ENCODE measurements around the gene TMED9.

Gene TMED9

DNA sequence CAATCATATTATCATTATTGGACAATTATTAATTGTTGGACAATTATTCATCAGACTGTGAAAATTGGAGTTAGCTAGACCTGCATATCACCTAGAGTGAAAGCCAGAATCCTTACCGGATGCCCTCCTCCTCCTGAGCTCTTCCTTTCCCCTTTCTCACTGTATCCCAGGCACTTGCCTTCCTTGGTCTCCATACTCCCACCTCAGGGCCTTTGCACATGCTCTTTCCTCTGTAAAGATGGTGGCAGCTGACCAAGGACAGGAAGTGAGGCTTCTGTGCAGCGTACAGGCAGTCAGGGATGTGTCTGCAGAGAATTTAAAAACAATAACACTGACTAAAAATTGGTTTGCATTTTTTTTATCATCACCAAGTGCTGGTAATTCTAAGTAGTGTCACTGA lies 22.1 kb upstream of the TMED9 start:
- TF ChIP-seq CTCF (IDR thresholded peaks at IDR 0.05; ENCODE audit: poor library complexity, severe bottlenecking), result no peak
- ATAC-seq (ENCODE audit: low read depth) (no peak), DNase-seq (ENCODE audit: low spot score) (no peak)
- Histone ChIP-seq H3K27me3 (ENCODE audit: insufficient read depth, poor library complexity, severe bottlenecking) (no peaks in the 10 kb centered on the region), H3K9me3 (ENCODE audit: severe bottlenecking) (no peaks in the 10 kb centered on the region), H3K4me3 (ENCODE audit: severe bottlenecking) (no peak overlapping the region), H3K4me1 (ENCODE audit: insufficient read depth, poor library complexity, severe bottlenecking) (peaks cover 1% of the 10 kb centered on the region), H3K27ac (ENCODE audit: poor library complexity, severe bottlenecking) (no peak overlapping the region), H3K36me3 (ENCODE audit: low read depth) (no peaks in the 10 kb centered on the region)

DNA sequence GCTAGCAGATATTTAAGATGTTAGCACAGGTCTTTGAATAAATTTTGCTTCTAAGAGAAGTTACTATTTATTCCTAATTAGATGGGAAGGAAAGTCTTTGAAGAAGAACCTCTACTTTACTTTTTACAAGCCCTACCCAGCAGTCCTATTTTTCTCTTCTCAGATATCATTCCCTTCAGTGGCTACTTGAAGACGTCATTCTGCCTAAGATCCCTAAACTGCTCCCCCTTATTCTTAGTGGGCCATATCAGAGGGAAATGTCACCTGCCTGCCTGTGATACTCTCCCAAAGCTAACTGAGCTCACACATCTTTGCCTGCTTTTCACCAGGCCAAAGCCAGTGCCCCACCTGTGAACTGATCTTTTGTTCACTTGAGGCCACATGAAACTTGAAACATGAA lies 16.5 kb upstream of the TMED9 start:
- H3K4me3 ChIP-seq (ENCODE audit: severe bottlenecking), result no peak overlapping the region
- H3K9me3 ChIP-seq (ENCODE audit: severe bottlenecking), result no peaks in the 10 kb centered on the region
- peak overlapping the region; percentile 25 for H3K27ac ChIP-seq (ENCODE audit: poor library complexity, severe bottlenecking)
- no peaks in the 10 kb centered on the region for H3K36me3 ChIP-seq (ENCODE audit: low read depth)
- H3K27me3 ChIP-seq (ENCODE audit: insufficient read depth, poor library complexity, severe bottlenecking), result no peaks in the 10 kb centered on the region
- peaks cover 9% of the 10 kb centered on the region for H3K4me1 ChIP-seq (ENCODE audit: insufficient read depth, poor library complexity, severe bottlenecking)
- DNase-seq (ENCODE audit: low spot score) (no peak), ATAC-seq (ENCODE audit: low read depth) (no peak)
- TF ChIP-seq CTCF (IDR thresholded peaks at IDR 0.05; ENCODE audit: poor library complexity, severe bottlenecking), result no peak

DNA sequence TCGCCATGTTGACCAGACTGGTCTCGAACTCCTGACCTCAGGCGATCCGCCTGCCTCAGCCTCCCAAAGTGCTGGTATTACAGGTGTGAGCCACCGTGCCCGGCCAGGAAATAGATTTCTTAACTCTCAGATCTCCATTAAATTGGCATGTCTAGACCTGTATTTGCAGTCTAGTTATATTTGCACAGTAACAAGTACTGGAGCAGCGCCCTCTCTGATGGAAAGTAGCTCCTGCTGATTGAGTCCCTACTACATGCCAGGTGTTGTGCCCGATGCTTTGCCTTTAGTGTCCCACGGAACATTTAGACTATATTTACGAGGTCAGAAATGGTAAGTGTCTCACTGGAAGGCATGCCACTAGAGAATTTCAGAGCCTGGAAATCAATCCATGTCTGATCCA lies 15.8 kb upstream of the TMED9 start:
- no peaks in the 10 kb centered on the region for H3K36me3 ChIP-seq (ENCODE audit: low read depth)
- no peaks in the 10 kb centered on the region for H3K27me3 ChIP-seq (ENCODE audit: insufficient read depth, poor library complexity, severe bottlenecking)
- no peak overlapping the region for H3K27ac ChIP-seq (ENCODE audit: poor library complexity, severe bottlenecking)
- DNase-seq (ENCODE audit: low spot score) (no peak), ATAC-seq (ENCODE audit: low read depth) (no peak; the same call in 2 of the 3 replicates)
- H3K4me1 ChIP-seq (ENCODE audit: insufficient read depth, poor library complexity, severe bottlenecking), result peaks cover 9% of the 10 kb centered on the region
- no peak overlapping the region for H3K4me3 ChIP-seq (ENCODE audit: severe bottlenecking)
- no peaks in the 10 kb centered on the region for H3K9me3 ChIP-seq (ENCODE audit: severe bottlenecking)
- no peak for TF ChIP-seq CTCF (IDR thresholded peaks at IDR 0.05; ENCODE audit: poor library complexity, severe bottlenecking)

GRCh38 chr5:177578316-177578715 lies 13.7 kb upstream of the TMED9 start:
- peaks cover 9% of the 10 kb centered on the region for H3K4me1 ChIP-seq (ENCODE audit: insufficient read depth, poor library complexity, severe bottlenecking)
- no peaks in the 10 kb centered on the region for H3K9me3 ChIP-seq (ENCODE audit: severe bottlenecking)
- no peak overlapping the region for H3K4me3 ChIP-seq (ENCODE audit: severe bottlenecking)
- H3K27me3 ChIP-seq (ENCODE audit: insufficient read depth, poor library complexity, severe bottlenecking), result peaks cover 3% of the 10 kb centered on the region
- H3K27ac ChIP-seq (ENCODE audit: poor library complexity, severe bottlenecking), result no peak overlapping the region
- TF ChIP-seq CTCF (IDR thresholded peaks at IDR 0.05; ENCODE audit: poor library complexity, severe bottlenecking), result no peak
- ATAC-seq (ENCODE audit: low read depth) (no peak), DNase-seq (ENCODE audit: low spot score) (no peak)
- no peaks in the 10 kb centered on the region for H3K36me3 ChIP-seq (ENCODE audit: low read depth)

DNA sequence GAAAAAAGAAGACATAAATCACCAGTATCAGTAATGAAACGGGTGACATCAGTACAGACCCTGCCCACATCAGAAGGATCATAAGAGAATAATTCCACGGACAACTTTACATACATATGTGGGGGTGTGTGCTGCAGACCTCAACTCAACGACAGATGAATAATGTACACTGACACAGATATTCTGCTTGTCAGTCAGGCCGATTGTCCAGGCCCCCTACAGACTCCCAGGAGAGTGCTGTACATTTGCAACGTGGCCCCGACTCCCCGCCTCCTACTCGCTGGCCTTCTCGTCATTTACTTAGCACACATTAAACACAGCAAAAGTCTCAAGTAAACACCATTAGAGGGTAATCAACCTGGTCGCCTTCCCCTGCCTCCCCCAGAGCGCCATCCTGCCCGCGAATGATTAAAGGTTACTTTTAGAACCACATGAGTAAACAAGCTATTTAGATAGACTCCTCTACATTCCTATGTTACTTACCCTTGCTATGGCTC lies 3.5 kb upstream of the TMED9 start:
- Histone ChIP-seq H3K36me3 (ENCODE audit: low read depth) (peaks cover 10% of the 10 kb centered on the region), H3K9me3 (ENCODE audit: severe bottlenecking) (no peaks in the 10 kb centered on the region), H3K27me3 (ENCODE audit: insufficient read depth, poor library complexity, severe bottlenecking) (no peaks in the 10 kb centered on the region), H3K4me3 (ENCODE audit: severe bottlenecking) (no peak overlapping the region), H3K27ac (ENCODE audit: poor library complexity, severe bottlenecking) (no peak overlapping the region), H3K4me1 (ENCODE audit: insufficient read depth, poor library complexity, severe bottlenecking) (peaks cover 4% of the 10 kb centered on the region)
- no peak for DNase-seq (ENCODE audit: low spot score)
- no peak for TF ChIP-seq CTCF (IDR thresholded peaks at IDR 0.05; ENCODE audit: poor library complexity, severe bottlenecking)
- ATAC-seq (ENCODE audit: low read depth), result no peak
